K562 (cell line): ENCODE measurements around the gene PPP1R3E. TPM values are rescaled to one million over a fixed set of nuclear protein-coding genes. Genes with fewer than 3 reads are reported as not detected.

Experiments
- DACH1 ChIP-seq: fragments of 450-650 bp; IDR thresholded peaks from 2 replicates; pipeline ENCODE4 v1.6.1; 2018; ENCODE audit not compliant: partially characterized antibody
- E2F4 ChIP-seq: sonication (generic); formaldehyde crosslinking; IDR thresholded peaks from 2 replicates; pipeline ENCODE4 v1.8.0; 2022; ENCODE audit warnings: mild to moderate bottlenecking, low read depth, missing genetic modification reagents
- E2F6 ChIP-seq, 2 experiments: IDR thresholded peaks; 2 replicates each; pipeline ENCODE4 v1.6.1; 2011; ENCODE audit warnings: borderline replicate concordance in 1 of 2, control low read depth in 1 of 2, low read depth in 1 of 2, low read length in 1 of 2, mild to moderate bottlenecking in 1 of 2, mixed read lengths in 1 of 2, moderate library complexity in 1 of 2; ENCODE audit not compliant: insufficient read depth in 1 of 2, insufficient read length in 1 of 2, poor library complexity in 1 of 2, severe bottlenecking in 1 of 2; ENCODE audit errors: extremely low read depth in 1 of 2
- E2F8 ChIP-seq: fragments of 450-650 bp; IDR thresholded peaks from 2 replicates; pipeline ENCODE4 v1.7.1; 2018; ENCODE audit warnings: mild to moderate bottlenecking, low read depth; ENCODE audit not compliant: partially characterized antibody
- GTF2E2 ChIP-seq: fragments of 200-800 bp; sonication (Bioruptor generic); IDR thresholded peaks from 2 replicates; pipeline ENCODE4 v1.6.1; 2016; ENCODE audit warnings: missing genetic modification characterization, missing compliant biosample characterization
- KDM4B ChIP-seq, 2 experiments: fragments of 450-650 bp in 1 of 2; sonication (generic) in 1 of 2; IDR thresholded peaks; 2 replicates each; pipeline ENCODE4 v1.6.1; 2016 to 2017; ENCODE audit warnings: borderline replicate concordance in 2 of 2, antibody characterized with exemption in 1 of 2, low read depth in 1 of 2, mild to moderate bottlenecking in 1 of 2
- L3MBTL2 ChIP-seq: fragments of 450-650 bp; IDR thresholded peaks from 2 replicates; pipeline ENCODE4 v1.6.1; 2016; ENCODE audit warnings: mild to moderate bottlenecking, moderate library complexity
- MEIS2 ChIP-seq: fragments of 450-650 bp; IDR thresholded peaks from 2 replicates; pipeline ENCODE4 v1.6.1; 2014; ENCODE audit warnings: mild to moderate bottlenecking; ENCODE audit not compliant: partially characterized antibody
- PML ChIP-seq: IDR thresholded peaks from 2 replicates; pipeline ENCODE4 v1.6.1; 2012; ENCODE audit warnings: low read length, inconsistent platforms
- POLR2B ChIP-seq: fragments of 450-650 bp; IDR thresholded peaks from 2 replicates; pipeline ENCODE4 v1.6.1; 2018; ENCODE audit warnings: low read depth; ENCODE audit not compliant: partially characterized antibody
- RBM39 ChIP-seq: fragments of 200-400 bp; formaldehyde crosslinking; optimal IDR thresholded peaks from 2 replicates; pipeline ENCODE3; 2018; ENCODE audit warnings: low read depth, low read length
- RREB1 ChIP-seq: fragments of 250-450 bp; sonication (Bioruptor Pico); IDR thresholded peaks from 2 replicates; pipeline ENCODE4 v1.4.0; 2020
- SP2 ChIP-seq: IDR thresholded peaks from 2 replicates; pipeline ENCODE4 v1.6.1; 2011; ENCODE audit warnings: mild to moderate bottlenecking, low read depth, low read length, moderate library complexity; ENCODE audit not compliant: poor library complexity, severe bottlenecking; ENCODE audit errors: extremely low read depth
- YBX1 ChIP-seq: fragments of 450-650 bp; IDR thresholded peaks from 2 replicates; pipeline ENCODE4 v1.7.1; 2016; ENCODE audit warnings: mild to moderate bottlenecking
- ZNF77 ChIP-seq: fragments of 250-450 bp; sonication (Bioruptor Pico); IDR thresholded peaks from 2 replicates; pipeline ENCODE4 v1.5.0; 2020
- polyA plus RNA-seq, 8 experiments: library from polyadenylated mRNA; depleted of rRNA in 4 of 8; stranded (reverse) in 5 of 8; unstranded in 3 of 8; fragments of >200 nt; fragmentation: Nextera tagmentation in 2 of 8; fragmentation: Illumina TruSeq in 1 of 8; extraction: Ambion mirVana in 2 of 8; extraction: Trizol in 1 of 8; gene quantifications; 2 replicates each; pipeline versions ENCODE4 v1.2.1 to v1.2.3, GENCODE V29; 2011 to 2014; ENCODE audit warnings: inconsistent platforms in 1 of 8, missing spikeins in 1 of 8
- total RNA-seq, 7 experiments: library from RNA; depleted of rRNA in 6 of 7; stranded (reverse); fragments of >200 nt in 6 of 7; fragmentation: Illumina TruSeq in 2 of 7; extraction: Trizol in 2 of 7; gene quantifications; 2 replicates each; pipeline versions ENCODE4 v1.2.1 to v1.2.3, GENCODE V29; 2011 to 2021; ENCODE audit warnings: low replicate concordance in 1 of 7

Gene PPP1R3E
- total and polyA plus RNA-seq, 9 of the 15 experiments (the other 6 are each of a cell fraction or from before 2014, with no cell fraction given), result 3.2 to 18.4 (median 7.6) TPM

DNA sequence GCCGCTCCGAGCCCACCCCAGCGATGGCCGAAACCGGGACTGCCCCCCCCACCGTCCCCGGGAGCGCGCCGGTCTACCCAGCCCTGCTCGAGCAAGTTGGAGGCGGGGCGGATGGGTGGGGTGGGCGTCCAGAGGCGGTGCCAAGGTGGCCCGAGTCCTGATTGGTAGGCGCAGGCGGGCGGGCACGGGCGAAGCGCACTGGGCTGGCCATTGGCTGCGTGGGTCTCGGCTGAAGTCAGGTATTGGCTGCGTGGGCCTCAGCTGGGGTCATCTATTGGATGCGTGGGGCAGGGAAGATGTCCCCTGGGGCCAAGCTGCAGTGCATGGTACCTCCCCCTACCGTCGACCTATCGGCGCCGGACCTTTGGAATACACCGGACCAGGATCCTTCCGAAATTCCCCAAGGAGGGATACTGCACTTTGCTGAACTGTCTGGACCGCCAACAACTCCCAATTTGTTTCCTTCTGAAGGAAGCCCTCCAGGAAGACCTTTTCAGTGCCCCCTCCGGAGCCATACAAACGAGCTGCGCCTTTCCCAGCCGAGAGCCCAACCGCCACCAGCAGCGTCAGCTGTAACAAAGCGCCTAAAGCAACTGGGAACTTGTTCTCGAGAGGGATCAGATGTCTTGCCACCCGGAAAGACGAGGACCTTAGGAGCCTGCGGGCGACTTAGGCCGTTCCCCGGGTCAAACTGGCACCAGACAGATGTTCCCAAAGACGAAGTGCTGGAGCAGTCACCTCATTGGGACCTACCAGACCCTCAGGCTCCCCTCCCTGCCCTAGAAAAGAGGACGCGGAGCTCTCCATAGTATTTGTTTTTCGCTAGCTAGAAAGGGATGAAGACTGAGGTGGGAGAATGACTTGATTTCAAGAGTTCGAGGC lies 16.4 kb downstream of the PPP1R3E start, which contains the start of gene HOMEZ (continued):
- TF ChIP-seq E2F8 (peak; percentile 18), POLR2B (peak; percentile 72), RBM39 (no peak), RREB1 (CRISPR knock-in tag) (peak; percentile 83; the same call in 1 of the 2 replicates), L3MBTL2 (peak; percentile 80), PML (0 out of 2 replicates have a peak, but pooled peaks have one; percentile 22), KDM4B (IDR thresholded peaks at IDR 0.05; ENCODE audit: borderline replicate concordance in 2 of 2, low read depth in 1 of 2) (peak in 1 of 2 experiments; percentile 63; a peak in 1 of 4 replicates), YBX1 (no peak), E2F6 (IDR thresholded peaks at IDR 0.05; ENCODE audit: borderline replicate concordance in 1 of 2, extremely low read depth in 1 of 2, insufficient read depth in 1 of 2, insufficient read length in 1 of 2, low read depth in 1 of 2, low read length in 1 of 2, poor library complexity in 1 of 2, severe bottlenecking in 1 of 2) (peak in 1 of 2 experiments; percentile 12), GTF2E2 (no peak), MEIS2 (peak; percentile 28), SP2 (peak; percentile 87), ZNF77 (no peak), E2F4 (CRISPR knock-in tag) (no peak), DACH1 (peak; percentile 64)
